Nephron progenitor cell (in vitro differentiated cells): Measurements from ENCODE around the gene TRIM32.

Experiments used
- DNase-seq: peaks from one replicate; pipeline ENCODE4 v3.0.0; 2021
- H3K27ac Mint-ChIP-seq: 2 replicates; pipeline ENCODE4 v1.8.0; 2021; ENCODE audit warnings: mild to moderate bottlenecking, moderate library complexity, mixed read lengths
- H3K27me3 Mint-ChIP-seq: 2 replicates; pipeline ENCODE4 v1.8.0; 2021; ENCODE audit warnings: mild to moderate bottlenecking, low read depth, mixed read lengths; ENCODE audit not compliant: poor library complexity
- H3K36me3 Mint-ChIP-seq: 2 replicates; pipeline ENCODE4 v1.8.0; 2021; ENCODE audit warnings: low read depth, mixed read lengths
- H3K4me1 Mint-ChIP-seq: 2 replicates; pipeline ENCODE4 v1.8.0; 2021; ENCODE audit warnings: mixed read lengths
- H3K4me3 Mint-ChIP-seq: 2 replicates; pipeline ENCODE4 v1.8.0; 2021; ENCODE audit warnings: mild to moderate bottlenecking, moderate library complexity, mixed read lengths
- H3K9me3 Mint-ChIP-seq: 2 replicates; pipeline ENCODE4 v1.8.0; 2021; ENCODE audit warnings: mild to moderate bottlenecking, moderate library complexity, mixed read lengths
- CTCF ChIP-seq: fragments of 200-600 bp; sonication (generic); IDR thresholded peaks from 2 replicates; pipeline ENCODE4 v1.5.0; 2021; ENCODE audit warnings: antibody characterized with exemption

Gene TRIM32

GRCh38 chr9:116697887-116698286 lies 10.8 kb downstream of the TRIM32 start:
- H3K9me3 Mint-ChIP-seq = no peaks in the 10 kb centered on the region
- H3K4me1 Mint-ChIP-seq = no peaks in the 10 kb centered on the region
- H3K36me3 Mint-ChIP-seq = peaks cover 71% of the 10 kb centered on the region
- no peak for TF ChIP-seq CTCF
- DNase-seq = no peak
- H3K27me3 Mint-ChIP-seq = no peaks in the 10 kb centered on the region
- no peak overlapping the region for H3K4me3 Mint-ChIP-seq
- H3K27ac Mint-ChIP-seq = no peak overlapping the region

GRCh38 chr9:116700279-116700678 lies 13.2 kb downstream of the TRIM32 start:
- H3K27ac Mint-ChIP-seq = no peak overlapping the region
- H3K9me3 Mint-ChIP-seq = no peaks in the 10 kb centered on the region
- no peak for TF ChIP-seq CTCF
- H3K4me1 Mint-ChIP-seq = no peaks in the 10 kb centered on the region
- no peak for DNase-seq
- H3K4me3 Mint-ChIP-seq = no peak overlapping the region
- H3K27me3 Mint-ChIP-seq = no peaks in the 10 kb centered on the region
- H3K36me3 Mint-ChIP-seq = peaks cover 60% of the 10 kb centered on the region

GRCh38 chr9:116700882-116701865 lies 14.1 kb downstream of the TRIM32 start:
- no peak overlapping the region for H3K4me3 Mint-ChIP-seq
- no peaks in the 10 kb centered on the region for H3K9me3 Mint-ChIP-seq
- TF ChIP-seq CTCF = no peak
- peaks cover 60% of the 10 kb centered on the region for H3K36me3 Mint-ChIP-seq
- no peaks in the 10 kb centered on the region for H3K27me3 Mint-ChIP-seq
- no peak overlapping the region for H3K27ac Mint-ChIP-seq
- H3K4me1 Mint-ChIP-seq = no peaks in the 10 kb centered on the region
- DNase-seq = no peak

GRCh38 chr9:116701940-116702642 lies 15.0 kb downstream of the TRIM32 start:
- H3K36me3 Mint-ChIP-seq = peaks cover 58% of the 10 kb centered on the region
- H3K9me3 Mint-ChIP-seq = no peaks in the 10 kb centered on the region
- no peak for DNase-seq
- H3K27me3 Mint-ChIP-seq = no peaks in the 10 kb centered on the region
- no peaks in the 10 kb centered on the region for H3K4me1 Mint-ChIP-seq
- H3K27ac Mint-ChIP-seq = no peak overlapping the region
- H3K4me3 Mint-ChIP-seq = no peak overlapping the region
- TF ChIP-seq CTCF = no peak

- Mint-ChIP-seq H3K4me1 (no peaks in the 10 kb centered on the region), H3K4me3 (no peak overlapping the region), H3K27me3 (no peaks in the 10 kb centered on the region), H3K27ac (no peak overlapping the region), H3K36me3 (peaks cover 43% of the 10 kb centered on the region), H3K9me3 (no peaks in the 10 kb centered on the region)
- no peak for DNase-seq
- no peak for TF ChIP-seq CTCF
These were observed 16.5 kb downstream of the TRIM32 start for GRCh38 chr9:116703634-116704033.
